Heart left ventricle (tissue), 13 donors: ENCODE measurements around the gene TRABD2A.

ENCODE experiments used
- CTCF ChIP-seq, 12 donors: fragments of 200-600 bp; sonication (generic) in 4 of 12; IDR thresholded peaks; one replicate each; pipeline versions ENCODE4 v1.5.0 to v1.8.0; 2018 to 2022; ENCODE audit warnings: antibody characterized with exemption in 12 of 12, mild to moderate bottlenecking in 5 of 12
- POLR2A ChIP-seq, 2 donors: fragments of 450-650 bp; IDR thresholded peaks; one replicate each; pipeline ENCODE4 v1.6.1; 2017; ENCODE audit warnings: antibody characterized with exemption in 2 of 2, mild to moderate bottlenecking in 2 of 2, moderate library complexity in 2 of 2
- donor health status: ischemic (EF 13 %, LVEDD 7.1; RV severe dilation, severe dysfunction).
- donor health status: DM: no; HTN: yes; CAD: no.
- donor health status: DM: no; HTN: no; CAD: no.
- donor health status: ischemic (EF 25% LVEDD 6.9; RV normal size, moderate dysfunction).
- donor health status: ischemic (EF 25% LVEDD 5.7; RV mildly dilated, moderate dysfunction).
- donor health status: ischemic (EF 35%, LVEDD 5.7; RV mildly dilated, moderate dysfunction).
- donor health status: nonischemic (EF 11% LVEDD 7.7; RV severe dilation, severe dysfunction).
- donor health status: DM: yes; HTN: yes; CAD: no.
- donor health status: PGD.
- donor health status: ischemic (EF 29% LVEDD 5.4; RV normal size, mild dysfunction).
- donor health status: nonischemic (EF 23%, LVEDD 6.1; RV moderate dilation, normal function).

GRCh38 chr2:84873350-84873749 lies 7.5 kb downstream of the TRABD2A start:
- TF ChIP-seq CTCF (IDR thresholded peaks at IDR 0.05) (no peak), POLR2A (IDR thresholded peaks at IDR 0.05) (no peak)
